NCI-H345 (cell line): ENCODE measurements around the gene STARD5.

Source experiments
- DNase-seq: peaks from one replicate; lab custom pipeline; 2025; lab: John Stamatoyannopoulos, UW

STARD5 gene

GRCh38 chr15:81311752-81312464 lies 12.0 kb downstream of the STARD5 start:
- DNase-seq: no peak

GRCh38 chr15:81310480-81310879 lies 13.5 kb downstream of the STARD5 start:
- DNase-seq: no peak

- no peak for DNase-seq
Observed at GRCh38 chr15:81309647-81310450, 14.1 kb downstream of the STARD5 start.

- no peak for DNase-seq
Observed at GRCh38 chr15:81308260-81308659, 15.7 kb downstream of the STARD5 start.

- DNase-seq: no peak
Observed at GRCh38 chr15:81304226-81304625, 19.7 kb downstream of the STARD5 start.

GRCh38 chr15:81303244-81304225 lies 20.4 kb downstream of the STARD5 start:
- DNase-seq: peak; percentile 63

- no peak for DNase-seq
Observed at GRCh38 chr15:81302701-81303109, 21.2 kb downstream of the STARD5 start.

- peak; percentile 43 for DNase-seq
Observed at GRCh38 chr15:81301815-81302399, 22.0 kb downstream of the STARD5 start.

- DNase-seq: no peak
Observed at GRCh38 chr15:81301385-81301784, 22.6 kb downstream of the STARD5 start.

GRCh38 chr15:81299630-81300273 lies 24.2 kb downstream of the STARD5 start:
- DNase-seq: no peak

- no peak for DNase-seq
Observed at GRCh38 chr15:81299156-81299555, 24.8 kb downstream of the STARD5 start.

GRCh38 chr15:81298611-81299010 lies 25.3 kb downstream of the STARD5 start:
- DNase-seq: no peak

- no peak for DNase-seq
Observed at GRCh38 chr15:81297603-81298575, 26.1 kb downstream of the STARD5 start.

- no peak for DNase-seq
Observed at GRCh38 chr15:81297147-81297572, 26.8 kb downstream of the STARD5 start.

GRCh38 chr15:81296673-81297072 lies 27.3 kb downstream of the STARD5 start:
- peak; percentile 15 for DNase-seq

GRCh38 chr15:81296186-81296585 lies 27.8 kb downstream of the STARD5 start:
- DNase-seq: peak; percentile 24

GRCh38 chr15:81295486-81296121 lies 28.3 kb downstream of the STARD5 start:
- no peak for DNase-seq

- no peak for DNase-seq
Observed at GRCh38 chr15:81294516-81294880, 29.4 kb downstream of the STARD5 start.

GRCh38 chr15:81293728-81294515 lies 30.0 kb downstream of the STARD5 start:
- no peak for DNase-seq
